ENCODE data around the gene ANKRD44.
A peak's percentile ranks its signal among the peaks of the same experiment; 100 is the strongest.

ANKRD44 gene

GRCh38 chr2:197236159-197236558 is 74.4 kb downstream of the ANKRD44 start:
- DNase-seq = no peak

- DNase-seq = peak; percentile 92
Observed at GRCh38 chr2:197235711-197236110, 74.9 kb downstream of the ANKRD44 start.

GRCh38 chr2:197234671-197235191 is 75.8 kb downstream of the ANKRD44 start:
- DNase-seq = no peak

GRCh38 chr2:197233473-197233872 is 77.1 kb downstream of the ANKRD44 start:
- DNase-seq = no peak

- DNase-seq = no peak
Observed at GRCh38 chr2:197232010-197232409, 78.6 kb downstream of the ANKRD44 start.

GRCh38 chr2:197229509-197230443 is 80.8 kb downstream of the ANKRD44 start:
- DNase-seq = no peak

- DNase-seq = no peak
Observed at GRCh38 chr2:197223451-197223850, 87.1 kb downstream of the ANKRD44 start.

- DNase-seq = no peak
Observed at GRCh38 chr2:197219636-197220035, 90.9 kb downstream of the ANKRD44 start.

- DNase-seq = no peak
Observed at GRCh38 chr2:197217541-197217940, 93.0 kb downstream of the ANKRD44 start.

- no peak for DNase-seq
Observed at GRCh38 chr2:197216361-197216979, 94.1 kb downstream of the ANKRD44 start.

- no peak for DNase-seq
Observed at GRCh38 chr2:197215748-197216360, 94.7 kb downstream of the ANKRD44 start.

GRCh38 chr2:197212344-197213262 is 98.0 kb downstream of the ANKRD44 start:
- DNase-seq = no peak

- DNase-seq = no peak
Observed at GRCh38 chr2:197211881-197212342, 98.7 kb downstream of the ANKRD44 start.

- no peak for DNase-seq
Observed at GRCh38 chr2:197210430-197210829, 100.2 kb downstream of the ANKRD44 start.

GRCh38 chr2:197209742-197210408 is 100.7 kb downstream of the ANKRD44 start:
- no peak for DNase-seq

GRCh38 chr2:197209246-197209645 is 101.3 kb downstream of the ANKRD44 start:
- DNase-seq = no peak

- DNase-seq = no peak
Observed at GRCh38 chr2:197208841-197209240, 101.7 kb downstream of the ANKRD44 start.

GRCh38 chr2:197208024-197208423 is 102.6 kb downstream of the ANKRD44 start:
- DNase-seq = no peak

GRCh38 chr2:197207598-197207997 is 103.0 kb downstream of the ANKRD44 start:
- DNase-seq = no peak

- no peak for DNase-seq
Observed at GRCh38 chr2:197207106-197207505, 103.5 kb downstream of the ANKRD44 start.

- no peak for DNase-seq
Observed at GRCh38 chr2:197205585-197206215, 104.9 kb downstream of the ANKRD44 start.

Measured in DMS79 (cell line).